NCI-H526 treated with DMSO at 0.1 percent for 48 hours (cell line): Measurements from ENCODE around the gene CFAP57.
"Not testable (repeated sequence)": the region's sequence is repeated elsewhere in the genome, so short reads cannot be mapped to it uniquely, and the experiment has no call there.

Experiments
- DNase-seq: peaks from one replicate; lab custom pipeline; 2025; lab: John Stamatoyannopoulos, UW

The CFAP57 gene

GRCh38 chr1:43174873-43175272 is 2.7 kb downstream of the CFAP57 start:
- no peak for DNase-seq

DNA sequence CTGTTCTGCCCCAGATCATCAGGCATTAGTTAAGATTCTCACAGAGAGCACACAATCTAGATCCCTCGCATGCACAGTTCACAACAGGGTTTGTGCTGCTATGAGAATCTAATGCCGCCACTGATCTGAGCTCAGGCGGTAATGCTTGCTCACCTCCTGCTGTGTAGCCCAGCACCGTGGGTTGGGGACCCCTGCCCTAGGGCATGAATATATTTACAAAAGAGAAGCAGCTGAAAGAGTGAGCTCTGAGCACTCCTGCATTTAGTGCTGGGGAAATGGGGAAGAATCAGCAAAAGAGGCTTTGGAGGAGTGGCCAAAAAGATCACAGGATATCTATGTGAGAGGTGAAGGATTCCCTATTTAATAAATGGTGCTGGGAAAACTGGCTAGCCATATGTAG is 5.6 kb downstream of the CFAP57 start:
- no peak for DNase-seq

- DNase-seq = no peak
Observed at GRCh38 chr1:43184388-43184787, 12.3 kb downstream of the CFAP57 start.

DNA sequence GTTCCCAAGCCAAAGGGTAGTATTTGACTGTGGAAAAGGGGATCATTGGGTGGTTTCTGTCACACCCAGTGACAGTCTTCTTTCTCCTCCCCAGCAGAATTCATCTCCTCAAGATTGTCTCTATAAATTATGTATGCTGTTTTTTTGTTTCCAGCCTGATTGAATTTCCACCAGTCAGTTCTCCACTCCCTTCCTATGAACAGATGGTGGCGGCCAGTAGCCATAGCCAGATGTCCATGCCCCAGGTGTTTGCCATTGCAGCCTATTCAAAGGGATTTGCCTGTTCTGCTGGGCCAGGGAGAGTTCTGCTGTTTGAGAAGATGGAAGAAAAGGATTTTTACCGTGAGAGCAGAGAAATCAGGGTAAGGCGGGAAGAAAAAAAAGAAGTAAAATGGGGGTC is 12.9 kb downstream of the CFAP57 start:
- DNase-seq = no peak

GRCh38 chr1:43188106-43188505 is 16.0 kb downstream of the CFAP57 start:
- no peak for DNase-seq

DNA sequence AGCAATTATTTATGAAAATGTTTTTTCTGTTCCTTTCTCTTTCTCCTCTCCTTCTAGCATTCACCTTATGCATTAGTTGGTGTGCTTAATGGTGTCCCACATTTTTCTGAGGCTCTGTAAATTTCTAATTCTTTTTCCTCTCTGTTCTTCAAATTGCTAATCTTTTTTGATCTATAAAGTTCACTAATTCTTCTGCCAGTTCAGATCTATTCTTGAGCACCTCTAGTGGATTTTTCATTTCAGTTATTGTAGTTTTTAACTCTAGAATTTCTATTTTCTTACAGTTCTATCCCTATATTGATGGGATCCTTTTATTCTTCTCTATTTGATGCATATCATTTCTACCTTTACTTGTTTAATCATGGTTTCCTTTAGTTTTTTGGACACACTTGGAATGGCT is 22.4 kb downstream of the CFAP57 start:
- DNase-seq = no peak

DNA sequence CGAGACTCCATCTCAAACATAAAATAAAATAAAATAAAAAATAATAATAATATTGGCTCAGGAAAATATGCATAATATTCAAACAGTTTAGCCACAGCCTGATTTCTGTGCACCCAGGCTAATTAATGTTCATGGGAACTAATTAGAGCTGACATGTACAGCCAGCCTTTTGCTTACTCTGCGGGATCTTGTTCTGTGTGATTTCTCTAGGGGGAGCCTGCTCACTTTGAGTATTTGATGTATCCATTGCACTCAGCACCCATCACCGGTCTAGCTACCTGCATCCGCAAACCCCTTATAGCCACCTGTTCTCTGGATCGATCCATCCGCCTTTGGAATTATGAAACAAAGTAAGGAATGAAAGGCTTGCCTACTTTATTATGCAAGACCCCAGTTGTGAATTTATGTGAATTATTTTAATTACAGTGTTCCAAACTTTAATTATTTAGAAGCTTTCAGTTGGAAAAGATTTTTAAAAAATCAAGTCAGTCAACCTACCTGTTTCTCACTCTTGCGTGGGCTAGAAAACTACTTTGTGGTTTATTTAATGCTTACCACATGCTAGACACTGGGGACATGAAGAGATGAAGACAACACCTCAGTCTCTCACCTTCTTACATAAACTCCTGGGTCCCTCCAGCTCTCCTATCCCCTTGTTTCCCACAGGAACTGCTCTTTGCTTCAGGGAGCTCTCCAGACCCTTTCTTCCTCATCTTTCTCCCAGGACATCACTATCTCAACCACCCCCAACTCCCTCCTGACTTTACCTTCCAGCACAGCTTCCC is 25.4 kb downstream of the CFAP57 start:
- DNase-seq = no peak

DNA sequence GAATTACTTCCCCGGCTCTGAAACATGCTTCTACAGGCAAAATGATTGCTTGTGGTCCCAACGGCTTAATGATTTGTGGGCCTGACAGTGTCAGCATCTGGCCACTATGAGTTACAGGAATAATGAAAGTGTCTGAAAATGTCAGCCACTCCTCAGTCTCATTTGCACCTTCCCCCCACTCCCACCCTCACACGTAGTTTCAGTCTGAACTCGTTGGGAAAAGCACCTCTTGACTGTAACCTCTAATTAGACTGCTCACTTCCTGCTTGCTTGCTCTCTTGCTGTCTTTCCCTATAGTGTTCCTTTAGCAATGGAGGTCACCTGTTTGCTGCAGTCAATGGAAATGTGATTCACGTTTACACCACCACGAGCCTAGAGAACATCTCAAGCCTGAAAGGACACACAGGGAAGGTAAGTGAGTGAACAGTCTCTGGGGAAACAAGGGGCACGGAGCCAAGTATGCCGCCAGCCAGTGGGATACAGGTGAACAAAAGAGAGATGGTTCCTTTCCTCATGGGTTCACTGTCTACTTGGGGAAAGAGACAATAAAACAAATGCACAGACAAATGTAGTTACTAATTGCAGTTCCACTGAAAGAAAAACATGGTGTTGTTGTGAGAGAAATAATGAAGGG is 27.1 kb downstream of the CFAP57 start:
- no peak for DNase-seq

DNA sequence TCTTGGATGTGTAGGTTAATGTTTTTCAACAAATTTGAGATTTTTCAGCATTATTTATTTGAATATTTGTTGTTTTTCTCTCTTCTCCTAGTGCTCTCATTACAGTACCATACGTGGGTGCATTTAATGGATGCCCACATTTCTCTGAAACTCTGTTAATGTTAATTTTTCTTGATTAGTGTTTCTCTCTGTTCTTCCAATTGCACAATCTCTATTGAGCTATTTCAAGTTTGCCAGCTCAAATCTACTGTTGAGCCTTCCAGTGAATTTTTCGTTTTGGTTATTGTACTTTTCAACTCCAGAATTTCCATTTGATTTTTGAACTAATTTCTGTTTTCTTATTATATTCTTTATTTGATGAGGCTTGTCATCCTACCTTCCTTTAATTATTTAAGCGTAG is 31.7 kb downstream of the CFAP57 start:
- DNase-seq = no peak

- DNase-seq = no peak
Observed at GRCh38 chr1:43204394-43204793, 32.3 kb downstream of the CFAP57 start.

GRCh38 chr1:43205671-43206070 is 33.5 kb downstream of the CFAP57 start:
- no peak for DNase-seq

- no peak for DNase-seq
Observed at GRCh38 chr1:43206600-43207228, 34.6 kb downstream of the CFAP57 start.

DNA sequence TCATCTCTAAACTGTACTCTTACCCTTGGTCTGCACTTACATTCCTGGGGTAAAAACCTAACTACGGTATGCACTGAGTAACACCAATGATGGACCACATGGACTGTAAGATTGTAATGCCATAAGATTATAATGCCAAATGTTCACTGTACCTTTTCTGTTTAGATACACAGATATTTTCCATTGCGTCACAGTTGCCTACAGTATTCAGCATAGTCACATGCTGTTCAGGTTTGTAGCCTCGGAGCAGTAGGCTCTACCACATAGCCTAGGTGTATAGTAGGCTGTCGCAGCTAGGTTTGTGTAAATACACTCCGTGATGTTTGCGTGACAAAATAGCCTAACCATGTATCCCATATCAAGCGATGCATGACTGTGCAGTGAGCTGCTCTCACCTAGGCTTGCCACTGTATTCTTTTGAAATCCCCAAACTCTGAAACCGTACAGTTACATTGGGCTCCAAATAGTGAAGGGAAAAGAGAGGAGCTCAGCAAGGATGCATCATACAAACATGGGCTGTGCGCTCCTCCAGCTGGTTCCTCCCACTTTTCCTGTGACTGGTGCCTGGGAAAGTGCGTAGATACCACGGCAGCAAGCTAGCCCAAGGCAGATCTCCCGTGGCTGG is 35.2 kb downstream of the CFAP57 start:
- DNase-seq = no peak

GRCh38 chr1:43208277-43208676 is 36.1 kb downstream of the CFAP57 start:
- DNase-seq = not testable (repeated sequence)

DNA sequence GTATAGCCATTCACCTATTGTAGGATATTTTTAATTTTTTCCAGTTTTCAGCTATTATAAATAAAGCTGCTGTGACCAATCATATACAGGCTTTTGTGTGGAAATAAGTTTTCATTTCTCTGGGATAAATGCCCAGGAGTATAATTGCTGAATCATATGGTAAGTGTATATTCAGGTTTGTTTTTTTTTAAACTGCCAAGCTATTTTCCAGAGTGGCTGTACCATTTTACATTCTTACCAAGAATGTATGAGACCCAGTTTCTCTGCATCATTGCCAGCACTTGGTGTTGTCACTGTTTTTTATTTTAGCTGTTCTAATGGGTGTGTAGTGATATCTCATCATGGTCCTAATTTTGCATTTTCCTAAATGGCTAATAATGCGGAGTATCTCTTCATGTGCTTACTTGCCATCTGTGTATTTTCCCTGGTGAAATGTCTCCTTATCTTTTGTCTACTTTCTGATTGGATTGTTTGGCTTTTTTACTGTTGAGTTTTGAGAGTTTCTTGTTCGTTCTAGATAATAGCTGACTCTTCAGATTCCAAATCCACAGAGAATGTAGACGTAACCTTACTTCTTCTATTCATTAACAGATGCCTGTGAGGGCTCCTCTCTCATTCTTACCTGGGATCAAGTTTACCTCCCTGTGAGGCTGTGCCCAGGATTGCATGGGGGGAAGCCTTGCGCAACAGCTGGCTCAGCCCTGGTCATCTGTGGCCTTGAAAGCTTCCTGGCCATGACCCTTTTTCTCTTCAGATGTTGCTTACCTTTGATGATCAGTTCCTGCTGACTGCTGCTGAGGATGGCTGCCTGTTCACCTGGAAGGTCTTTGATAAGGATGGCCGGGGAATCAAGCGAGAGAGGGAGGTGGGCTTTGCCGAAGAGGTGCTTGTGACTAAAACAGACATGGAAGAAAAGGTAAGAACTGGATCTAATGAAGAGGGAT is 42.6 kb downstream of the CFAP57 start:
- DNase-seq = no peak

DNA sequence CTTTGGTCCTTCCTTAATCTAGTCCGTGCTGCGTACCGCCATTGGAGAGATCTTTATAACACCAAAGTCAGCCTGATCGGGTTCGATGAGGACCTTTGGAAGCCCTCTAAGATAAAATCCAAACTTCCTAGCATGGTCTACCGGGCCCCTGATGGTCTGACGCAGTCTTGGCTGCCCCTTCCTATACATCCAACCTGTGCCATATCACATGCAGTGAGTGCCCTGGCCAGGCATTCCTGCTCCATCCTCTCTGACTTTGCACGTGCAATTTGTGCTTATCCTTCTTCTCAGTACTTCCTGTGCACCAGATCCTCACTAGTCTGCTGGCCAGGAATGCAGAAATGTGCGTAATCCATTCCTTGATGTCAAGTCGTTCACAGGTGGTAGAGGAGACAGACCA is 45.6 kb downstream of the CFAP57 start:
- no peak for DNase-seq

- DNase-seq = no peak
Observed at GRCh38 chr1:43220905-43221778, 49.0 kb downstream of the CFAP57 start.

- DNase-seq = no peak
Observed at GRCh38 chr1:43221797-43222196, 49.7 kb downstream of the CFAP57 start.

DNA sequence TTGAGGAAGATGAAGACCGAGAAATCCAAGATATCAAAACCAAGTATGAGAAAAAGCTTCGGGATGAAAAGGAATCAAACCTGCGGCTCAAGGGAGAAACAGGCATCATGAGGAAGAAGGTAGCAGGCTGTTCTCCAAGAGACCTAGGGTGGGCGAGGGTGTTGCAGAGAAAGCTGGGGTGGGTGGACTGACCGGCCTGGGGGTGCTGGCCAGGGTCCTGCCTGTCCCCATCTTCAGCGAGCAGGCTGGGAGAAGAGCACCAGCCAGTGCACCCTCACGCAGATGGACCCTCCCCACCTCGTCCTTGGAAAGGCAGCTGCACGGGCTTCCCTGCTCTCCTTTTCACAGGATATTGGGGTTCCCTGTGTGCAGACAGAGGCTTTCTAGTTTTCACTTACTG is 50.7 kb downstream of the CFAP57 start:
- no peak for DNase-seq

GRCh38 chr1:43225168-43225567 is 53.0 kb downstream of the CFAP57 start:
- no peak for DNase-seq
